Hepatocyte (in vitro differentiated cells): ENCODE results near the gene SPRR2A.
"Not testable (repeated sequence)": the region's sequence is repeated elsewhere in the genome, so short reads cannot be mapped to it uniquely, and the experiment has no call there.

ENCODE experiments used
- EZH2phosphoT487 ChIP-seq: fragments of 200-600 bp; sonication (generic); IDR thresholded peaks from one replicate; pipeline ENCODE4 v1.6.1; 2018; ENCODE audit warnings: antibody characterized with exemption, mild to moderate bottlenecking, low read depth, moderate library complexity; ENCODE audit not compliant: unreplicated experiment, severe bottlenecking
- TF ChIP-seq, protein P1 (sequence below): fragments of 200-600 bp; sonication (generic); IDR thresholded peaks from 2 replicates; pipeline ENCODE4 v1.5.1; 2016; ENCODE audit warnings: antibody characterized with exemption, mild to moderate bottlenecking; ENCODE audit not compliant: poor library complexity

GRCh38 chr1:153021829-153022228 lies 35.5 kb downstream of the SPRR2A start:
- TF ChIP-seq, protein P1, sequence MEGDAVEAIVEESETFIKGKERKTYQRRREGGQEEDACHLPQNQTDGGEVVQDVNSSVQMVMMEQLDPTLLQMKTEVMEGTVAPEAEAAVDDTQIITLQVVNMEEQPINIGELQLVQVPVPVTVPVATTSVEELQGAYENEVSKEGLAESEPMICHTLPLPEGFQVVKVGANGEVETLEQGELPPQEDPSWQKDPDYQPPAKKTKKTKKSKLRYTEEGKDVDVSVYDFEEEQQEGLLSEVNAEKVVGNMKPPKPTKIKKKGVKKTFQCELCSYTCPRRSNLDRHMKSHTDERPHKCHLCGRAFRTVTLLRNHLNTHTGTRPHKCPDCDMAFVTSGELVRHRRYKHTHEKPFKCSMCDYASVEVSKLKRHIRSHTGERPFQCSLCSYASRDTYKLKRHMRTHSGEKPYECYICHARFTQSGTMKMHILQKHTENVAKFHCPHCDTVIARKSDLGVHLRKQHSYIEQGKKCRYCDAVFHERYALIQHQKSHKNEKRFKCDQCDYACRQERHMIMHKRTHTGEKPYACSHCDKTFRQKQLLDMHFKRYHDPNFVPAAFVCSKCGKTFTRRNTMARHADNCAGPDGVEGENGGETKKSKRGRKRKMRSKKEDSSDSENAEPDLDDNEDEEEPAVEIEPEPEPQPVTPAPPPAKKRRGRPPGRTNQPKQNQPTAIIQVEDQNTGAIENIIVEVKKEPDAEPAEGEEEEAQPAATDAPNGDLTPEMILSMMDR: not testable (repeated sequence)
- not testable (repeated sequence) for TF ChIP-seq EZH2phosphoT487
